Glutamatergic neuron (in vitro differentiated cells): ENCODE data around the gene LAMC1. TPM values are rescaled to one million over a fixed set of nuclear protein-coding genes. Genes with fewer than 3 reads are reported as not detected.

Source experiments
- DNase-seq: peaks from one replicate; pipeline ENCODE4 v3.0.0; 2022
- H3K27ac Mint-ChIP-seq: one replicate; pipeline ENCODE4 v1.8.0; 2020; ENCODE audit warnings: mild to moderate bottlenecking, mixed read lengths, inconsistent platforms; ENCODE audit not compliant: unreplicated experiment
- H3K27me3 Mint-ChIP-seq: one replicate; pipeline ENCODE4 v1.8.0; 2020; ENCODE audit warnings: mild to moderate bottlenecking, moderate library complexity, mixed read lengths, inconsistent platforms; ENCODE audit not compliant: unreplicated experiment
- H3K36me3 Mint-ChIP-seq: one replicate; pipeline ENCODE4 v1.8.0; 2020; ENCODE audit warnings: mild to moderate bottlenecking, mixed read lengths, inconsistent platforms; ENCODE audit not compliant: unreplicated experiment
- H3K4me1 Mint-ChIP-seq: one replicate; pipeline ENCODE4 v1.8.0; 2020; ENCODE audit warnings: mild to moderate bottlenecking, low read depth, mixed read lengths, inconsistent platforms; ENCODE audit not compliant: unreplicated experiment
- H3K4me3 Mint-ChIP-seq: one replicate; pipeline ENCODE4 v1.8.0; 2020; ENCODE audit warnings: mild to moderate bottlenecking, mixed read lengths, inconsistent platforms; ENCODE audit not compliant: unreplicated experiment
- H3K9me3 Mint-ChIP-seq: one replicate; pipeline ENCODE4 v1.8.0; 2020; ENCODE audit warnings: mild to moderate bottlenecking, moderate library complexity, mixed read lengths, inconsistent platforms; ENCODE audit not compliant: unreplicated experiment
- total RNA-seq: library from RNA; stranded (reverse); fragmentation: NEBNext Ultra II Directional; extraction: Animal tissue kit (Norgen Biotek cat#: 25700); gene quantifications from one replicate; pipeline ENCODE4 v1.2.1, GENCODE V29; 2021; ENCODE audit not compliant: unreplicated experiment
- TF ChIP-seq, protein P1 (sequence below): fragments of 200-600 bp; sonication (generic); IDR thresholded peaks from one replicate; pipeline ENCODE4 v1.5.0; 2021; ENCODE audit not compliant: partially characterized antibody, unreplicated experiment

The LAMC1 gene
- total RNA-seq, 1 donor from 2014 or later, result 51.8 TPM

DNA sequence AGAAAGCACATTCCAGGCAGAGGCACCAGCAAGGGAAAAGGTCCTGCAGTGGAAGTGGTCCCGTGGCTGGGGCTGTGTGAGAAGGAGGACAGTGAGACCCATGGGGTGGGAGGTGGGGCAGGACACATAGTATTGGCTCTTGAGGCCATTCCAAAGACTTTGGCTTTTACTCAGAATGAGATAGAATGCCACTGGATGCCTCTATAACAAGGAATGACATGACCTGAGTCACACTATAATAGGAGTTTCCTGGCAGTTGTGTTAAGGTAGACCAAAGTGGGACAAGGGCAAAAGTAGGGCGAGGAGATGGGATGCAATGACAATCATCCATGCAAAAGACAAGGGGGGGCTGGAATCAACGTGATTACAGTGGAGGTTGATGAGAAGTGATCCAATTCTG lies 138.2 kb downstream of the LAMC1 start:
- Mint-ChIP-seq H3K4me1 (no peaks in the 10 kb centered on the region), H3K27ac (no peak overlapping the region), H3K36me3 (no peaks in the 10 kb centered on the region), H3K9me3 (no peaks in the 10 kb centered on the region), H3K27me3 (no peaks in the 10 kb centered on the region), H3K4me3 (no peak overlapping the region)
- DNase-seq, result no peak
- TF ChIP-seq, protein P1, sequence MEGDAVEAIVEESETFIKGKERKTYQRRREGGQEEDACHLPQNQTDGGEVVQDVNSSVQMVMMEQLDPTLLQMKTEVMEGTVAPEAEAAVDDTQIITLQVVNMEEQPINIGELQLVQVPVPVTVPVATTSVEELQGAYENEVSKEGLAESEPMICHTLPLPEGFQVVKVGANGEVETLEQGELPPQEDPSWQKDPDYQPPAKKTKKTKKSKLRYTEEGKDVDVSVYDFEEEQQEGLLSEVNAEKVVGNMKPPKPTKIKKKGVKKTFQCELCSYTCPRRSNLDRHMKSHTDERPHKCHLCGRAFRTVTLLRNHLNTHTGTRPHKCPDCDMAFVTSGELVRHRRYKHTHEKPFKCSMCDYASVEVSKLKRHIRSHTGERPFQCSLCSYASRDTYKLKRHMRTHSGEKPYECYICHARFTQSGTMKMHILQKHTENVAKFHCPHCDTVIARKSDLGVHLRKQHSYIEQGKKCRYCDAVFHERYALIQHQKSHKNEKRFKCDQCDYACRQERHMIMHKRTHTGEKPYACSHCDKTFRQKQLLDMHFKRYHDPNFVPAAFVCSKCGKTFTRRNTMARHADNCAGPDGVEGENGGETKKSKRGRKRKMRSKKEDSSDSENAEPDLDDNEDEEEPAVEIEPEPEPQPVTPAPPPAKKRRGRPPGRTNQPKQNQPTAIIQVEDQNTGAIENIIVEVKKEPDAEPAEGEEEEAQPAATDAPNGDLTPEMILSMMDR, result no peak

DNA sequence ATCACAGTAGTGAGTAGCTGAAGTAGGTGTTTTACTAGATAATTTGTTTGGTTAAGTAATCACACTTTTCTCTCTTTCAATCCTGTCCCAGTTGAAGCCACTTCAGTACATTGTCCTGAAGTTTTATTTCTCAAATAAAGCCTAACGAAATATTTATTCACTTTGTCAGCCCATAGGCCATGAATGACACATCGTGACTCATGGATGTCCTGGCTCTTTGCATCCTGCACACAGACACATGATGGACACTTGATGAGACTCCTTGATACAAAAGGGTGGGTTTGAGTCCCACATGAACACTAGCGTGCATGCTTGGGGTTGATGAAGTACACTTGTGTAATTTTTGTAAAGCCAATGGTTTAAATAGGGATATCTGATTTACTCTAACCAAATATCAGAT lies 140.1 kb downstream of the LAMC1 start:
- Mint-ChIP-seq H3K36me3 (no peaks in the 10 kb centered on the region), H3K27ac (no peak overlapping the region), H3K4me3 (no peak overlapping the region), H3K9me3 (no peaks in the 10 kb centered on the region), H3K4me1 (peaks cover under 1% of the 10 kb centered on the region), H3K27me3 (no peaks in the 10 kb centered on the region)
- DNase-seq, result no peak
- TF ChIP-seq, protein P1, result no peak

DNA sequence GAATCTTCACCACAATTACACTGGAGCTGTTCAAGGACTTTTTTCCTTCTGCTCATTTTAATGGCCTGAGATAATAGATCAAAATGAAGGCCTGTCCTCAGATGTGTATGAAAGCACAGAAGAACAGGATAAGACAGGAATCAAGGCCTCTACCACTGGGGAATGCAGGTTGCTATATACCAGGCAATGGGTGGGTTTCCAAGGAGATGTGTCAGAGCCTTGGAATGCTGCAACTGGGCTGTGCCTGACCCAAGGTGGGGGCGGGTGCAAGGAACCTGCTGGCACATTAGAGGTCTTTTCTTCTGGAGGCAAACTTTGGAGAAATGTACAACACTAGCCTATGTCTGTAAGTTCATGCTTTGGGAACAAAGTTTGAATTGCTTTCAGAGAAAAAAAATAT lies 141.1 kb downstream of the LAMC1 start:
- TF ChIP-seq, protein P1, result no peak
- Mint-ChIP-seq H3K9me3 (no peaks in the 10 kb centered on the region), H3K36me3 (no peaks in the 10 kb centered on the region), H3K4me3 (no peak overlapping the region), H3K4me1 (peaks cover 3% of the 10 kb centered on the region), H3K27ac (no peak overlapping the region), H3K27me3 (no peaks in the 10 kb centered on the region)
- no peak for DNase-seq

DNA sequence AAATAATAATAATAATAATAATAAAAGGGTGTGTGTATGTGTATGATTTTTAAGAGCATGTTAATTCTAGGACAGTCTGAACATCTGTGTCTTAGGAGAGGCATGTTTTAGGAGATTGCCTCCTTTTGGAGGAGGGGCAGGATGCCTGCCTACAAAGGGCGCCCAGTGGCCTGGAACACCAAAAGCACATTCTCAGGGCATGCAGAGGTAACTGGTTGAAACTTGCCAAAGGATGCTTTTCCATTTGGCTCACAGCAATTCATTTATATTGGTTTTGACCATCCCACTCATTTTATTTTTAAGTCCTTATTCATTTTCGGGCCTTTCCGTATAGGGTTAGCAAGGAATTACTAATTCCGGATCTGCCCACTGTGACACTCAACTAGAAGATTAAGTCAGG lies 141.7 kb downstream of the LAMC1 start:
- H3K9me3 Mint-ChIP-seq, result no peaks in the 10 kb centered on the region
- TF ChIP-seq, protein P1, result no peak
- DNase-seq, result no peak
- no peaks in the 10 kb centered on the region for H3K36me3 Mint-ChIP-seq
- H3K27me3 Mint-ChIP-seq, result no peaks in the 10 kb centered on the region
- H3K27ac Mint-ChIP-seq, result no peak overlapping the region
- no peak overlapping the region for H3K4me3 Mint-ChIP-seq
- H3K4me1 Mint-ChIP-seq, result peaks cover 3% of the 10 kb centered on the region

DNA sequence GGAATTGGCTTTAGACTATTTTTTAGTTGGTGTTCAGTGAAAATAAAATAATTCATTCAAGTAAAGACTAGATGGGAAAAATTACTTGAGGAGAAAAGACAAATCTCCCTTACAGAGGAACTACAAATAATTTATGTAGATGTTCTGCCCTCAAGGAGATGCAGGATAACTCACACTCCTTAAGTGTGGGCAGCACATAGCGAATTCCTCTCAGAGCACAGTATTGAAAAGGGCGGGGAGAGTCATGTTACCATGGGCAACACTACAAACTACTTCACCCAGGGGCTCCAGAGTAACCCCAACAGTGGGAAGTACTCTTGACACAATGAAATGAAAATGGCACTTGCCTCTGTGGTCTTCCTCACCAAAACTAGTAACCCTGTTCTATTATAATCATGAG lies 142.2 kb downstream of the LAMC1 start:
- no peak overlapping the region for H3K27ac Mint-ChIP-seq
- H3K9me3 Mint-ChIP-seq, result no peaks in the 10 kb centered on the region
- no peaks in the 10 kb centered on the region for H3K27me3 Mint-ChIP-seq
- TF ChIP-seq, protein P1, result no peak
- H3K4me3 Mint-ChIP-seq, result no peak overlapping the region
- peaks cover 3% of the 10 kb centered on the region for H3K4me1 Mint-ChIP-seq
- H3K36me3 Mint-ChIP-seq, result no peaks in the 10 kb centered on the region
- no peak for DNase-seq
